Fibroblast of villous mesenchyme (primary cell): Measurements from ENCODE around the gene ADTRP. TPM values are rescaled to one million over a fixed set of nuclear protein-coding genes. Genes with fewer than 3 reads are reported as not detected.

Experiments
- DNase-seq: peaks from one replicate; pipeline ENCODE4 v3.0.0-alpha.2; 2010; ENCODE audit warnings: low read depth
- H3K4me3 ChIP-seq: 2 replicates; pipeline ENCODE4 v1.5.1; 2011; ENCODE audit warnings: low read depth, mild to moderate bottlenecking, low read length
- total RNA-seq: library from RNA; depleted of rRNA; stranded (reverse); fragments of >200 nt; gene quantifications from 2 replicates; pipeline ENCODE4 v1.2.3, GENCODE V29; 2012
- TF ChIP-seq, protein P1 (sequence below): IDR thresholded peaks from 2 replicates; pipeline ENCODE4 v1.5.1; 2012; ENCODE audit warnings: low read depth, mild to moderate bottlenecking, low read length; ENCODE audit not compliant: insufficient read depth

ADTRP gene
- total RNA-seq, 1 donor, result 1.3 TPM

DNA sequence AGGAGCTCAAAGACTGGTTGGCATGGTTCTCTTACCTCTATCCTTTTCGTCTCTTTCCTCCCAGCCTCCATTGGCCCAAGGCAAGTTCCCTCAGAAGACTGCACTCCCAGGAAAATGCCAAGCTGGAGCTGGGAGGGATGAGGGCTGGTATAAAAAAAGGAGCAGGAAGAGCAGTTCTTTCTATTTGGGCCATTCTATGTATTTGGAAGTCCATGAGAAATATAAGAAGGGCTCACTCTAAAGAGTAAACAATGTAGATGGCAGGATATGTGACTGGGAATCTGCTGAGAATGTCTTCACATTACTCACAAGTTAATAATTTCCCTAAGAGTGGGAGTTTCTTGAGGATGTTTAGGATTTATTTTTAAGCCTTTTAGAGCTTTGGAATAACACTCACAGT, 36.6 kb upstream of the ADTRP start:
- H3K4me3 ChIP-seq, result no peak overlapping the region
- peak; percentile 61 for DNase-seq
- TF ChIP-seq, protein P1, sequence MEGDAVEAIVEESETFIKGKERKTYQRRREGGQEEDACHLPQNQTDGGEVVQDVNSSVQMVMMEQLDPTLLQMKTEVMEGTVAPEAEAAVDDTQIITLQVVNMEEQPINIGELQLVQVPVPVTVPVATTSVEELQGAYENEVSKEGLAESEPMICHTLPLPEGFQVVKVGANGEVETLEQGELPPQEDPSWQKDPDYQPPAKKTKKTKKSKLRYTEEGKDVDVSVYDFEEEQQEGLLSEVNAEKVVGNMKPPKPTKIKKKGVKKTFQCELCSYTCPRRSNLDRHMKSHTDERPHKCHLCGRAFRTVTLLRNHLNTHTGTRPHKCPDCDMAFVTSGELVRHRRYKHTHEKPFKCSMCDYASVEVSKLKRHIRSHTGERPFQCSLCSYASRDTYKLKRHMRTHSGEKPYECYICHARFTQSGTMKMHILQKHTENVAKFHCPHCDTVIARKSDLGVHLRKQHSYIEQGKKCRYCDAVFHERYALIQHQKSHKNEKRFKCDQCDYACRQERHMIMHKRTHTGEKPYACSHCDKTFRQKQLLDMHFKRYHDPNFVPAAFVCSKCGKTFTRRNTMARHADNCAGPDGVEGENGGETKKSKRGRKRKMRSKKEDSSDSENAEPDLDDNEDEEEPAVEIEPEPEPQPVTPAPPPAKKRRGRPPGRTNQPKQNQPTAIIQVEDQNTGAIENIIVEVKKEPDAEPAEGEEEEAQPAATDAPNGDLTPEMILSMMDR, result no peak

DNA sequence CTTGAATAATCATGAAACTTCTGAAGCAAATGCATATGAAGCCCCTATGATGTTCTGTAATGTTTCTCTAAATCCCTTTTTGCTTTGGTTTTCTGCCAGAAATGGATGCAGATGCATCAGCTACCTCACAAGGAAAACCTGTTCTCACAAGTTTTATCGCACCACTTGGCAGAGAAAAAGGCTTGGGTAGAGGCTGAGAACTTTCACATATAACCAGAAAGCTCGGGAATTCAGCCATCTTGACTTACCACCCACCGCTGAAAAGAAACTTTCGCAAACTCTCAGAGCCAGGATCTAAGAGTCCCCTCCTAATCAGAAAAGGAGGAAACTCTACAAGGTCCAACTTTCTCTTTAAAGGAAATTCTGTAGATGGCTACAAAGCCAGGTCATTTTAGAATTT, 36.2 kb upstream of the ADTRP start:
- DNase-seq, result no peak
- no peak overlapping the region for H3K4me3 ChIP-seq
- TF ChIP-seq, protein P1, result no peak

DNA sequence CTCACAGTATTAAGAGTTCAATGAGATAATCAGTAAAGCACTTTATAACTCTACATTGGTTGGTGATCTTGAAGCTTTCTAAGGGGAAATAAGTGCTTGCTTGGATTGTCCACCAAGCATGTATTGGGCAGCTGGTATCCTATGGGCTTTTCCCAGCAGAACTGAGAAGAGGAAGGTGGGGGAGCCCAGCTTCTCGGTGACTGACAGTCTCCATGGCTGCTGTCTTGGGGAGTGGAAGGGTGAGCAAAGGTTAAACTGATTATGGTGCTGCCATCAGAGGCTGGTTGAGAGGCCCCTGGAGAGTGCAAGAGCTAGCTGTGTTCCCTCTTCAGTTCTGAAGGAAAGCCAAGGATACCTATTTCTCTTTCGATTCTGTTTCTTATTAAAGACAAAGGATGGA, 35.5 kb upstream of the ADTRP start:
- H3K4me3 ChIP-seq, result no peak overlapping the region
- no peak for DNase-seq
- TF ChIP-seq, protein P1, result no peak

DNA sequence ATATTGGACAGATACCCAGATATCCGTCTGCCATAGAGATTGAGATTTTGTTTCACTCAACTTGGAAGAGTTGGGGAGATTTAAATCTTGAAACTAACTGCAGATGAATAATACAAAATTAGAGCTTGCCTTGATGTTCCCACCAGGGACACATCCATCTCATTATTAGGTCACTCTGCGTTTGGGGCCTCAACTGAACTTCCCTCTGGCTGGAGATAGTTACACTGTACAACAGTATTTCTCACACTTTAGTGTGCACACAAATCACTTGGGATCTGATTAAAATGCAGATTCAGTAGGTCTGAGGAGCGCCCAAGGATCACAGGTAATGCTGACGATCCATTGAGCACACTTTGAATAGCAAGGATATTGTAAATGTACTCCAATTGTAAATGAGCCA, 35.0 kb upstream of the ADTRP start:
- TF ChIP-seq, protein P1, result no peak
- H3K4me3 ChIP-seq, result no peak overlapping the region
- DNase-seq, result no peak

DNA sequence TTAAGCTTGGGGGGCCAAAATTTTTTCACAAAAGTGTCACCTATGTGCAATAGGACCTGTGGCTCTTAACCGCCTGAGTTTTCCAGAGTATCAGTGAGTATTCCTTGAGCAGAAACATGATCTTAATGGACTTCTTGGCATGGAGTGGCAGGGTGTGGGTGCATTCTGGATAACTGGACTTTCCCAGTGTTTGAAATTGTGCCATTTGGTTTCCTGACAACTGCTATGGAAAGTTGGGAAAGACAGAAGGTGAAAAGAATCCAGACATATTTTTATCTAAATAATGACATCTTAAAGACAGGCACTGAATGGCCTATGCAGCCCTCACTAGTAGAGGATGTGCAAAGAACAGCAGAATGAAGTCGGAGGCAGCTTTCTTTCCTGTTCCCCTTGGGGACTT, 34.3 kb upstream of the ADTRP start:
- H3K4me3 ChIP-seq, result no peak overlapping the region
- no peak for DNase-seq
- TF ChIP-seq, protein P1, result no peak

DNA sequence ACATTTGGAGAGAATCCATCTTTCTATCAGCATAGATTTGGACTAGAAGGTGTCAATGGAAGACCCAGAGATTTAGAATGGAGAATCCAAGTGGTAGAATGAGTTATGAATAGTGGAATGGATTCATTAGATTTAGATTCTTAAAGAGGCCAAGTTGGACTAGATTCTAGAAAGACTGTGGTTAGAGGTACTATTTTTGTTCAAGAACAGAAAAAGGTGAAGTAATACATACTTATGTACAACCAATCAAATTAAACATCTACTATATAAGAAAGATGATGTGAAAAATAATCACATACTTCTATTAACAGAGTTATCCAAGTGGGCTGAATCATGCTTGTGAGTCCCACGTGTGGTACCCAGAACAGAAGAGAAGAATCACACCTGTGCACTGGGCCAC, 33.8 kb upstream of the ADTRP start:
- H3K4me3 ChIP-seq, result no peak overlapping the region
- DNase-seq, result no peak
- TF ChIP-seq, protein P1, result no peak

DNA sequence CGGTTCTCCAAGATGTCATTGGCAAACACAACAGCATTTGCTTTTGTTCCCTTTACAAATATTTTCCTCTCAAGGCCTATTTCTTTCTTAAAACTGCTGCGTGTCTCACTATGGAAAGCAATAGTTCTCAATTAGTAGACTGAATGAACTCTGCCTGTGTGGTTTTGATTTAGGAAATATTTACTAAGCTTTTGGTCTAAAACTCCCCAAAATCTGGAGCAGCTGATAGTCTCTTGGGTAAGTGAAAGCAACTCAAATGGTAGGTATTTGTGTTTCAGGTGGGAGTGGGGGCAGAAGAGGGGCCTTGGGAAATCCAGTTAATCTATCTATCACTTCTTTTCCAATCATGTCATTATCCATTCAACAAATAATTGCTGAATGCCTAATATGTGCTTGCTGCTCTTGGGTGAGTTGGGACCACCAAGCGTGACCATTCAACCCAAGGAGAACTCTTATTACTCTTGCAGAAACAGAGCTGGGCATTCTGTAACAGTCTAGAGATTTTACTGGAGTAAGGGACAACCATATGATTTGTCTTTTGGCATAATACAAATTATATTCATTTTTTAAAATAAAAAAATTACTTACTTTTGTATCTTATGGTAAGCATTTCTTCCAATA, 33.2 kb upstream of the ADTRP start:
- H3K4me3 ChIP-seq, result no peak overlapping the region
- TF ChIP-seq, protein P1, result no peak
- DNase-seq, result no peak
